HepG2 (cell line): ENCODE data around the gene MTIF2.

ENCODE experiments used
- ASH2L ChIP-seq: fragments of 300-600, 200-600 bp; sonication (generic); IDR thresholded peaks from 2 replicates; pipeline ENCODE4 v1.7.0; 2017; ENCODE audit warnings: low read depth, mild to moderate bottlenecking, moderate library complexity, mixed read lengths, low read length; ENCODE audit not compliant: insufficient read length
- CC2D1A ChIP-seq: sonication (generic); formaldehyde crosslinking; IDR thresholded peaks from 2 replicates; pipeline ENCODE4 v1.8.1; 2023; ENCODE audit warnings: mild to moderate bottlenecking, missing genetic modification reagents
- FOXP1 ChIP-seq, 2 experiments: fragments of 450-650 bp in 1 of 2; IDR thresholded peaks; 2 replicates each; pipeline ENCODE4 v1.6.1; 2017 to 2018; ENCODE audit warnings: antibody characterized with exemption in 1 of 2
- MAZ ChIP-seq, 2 experiments: sonication (generic) in 1 of 2; formaldehyde crosslinking in 1 of 2; IDR thresholded peaks; 2 replicates each; pipeline versions ENCODE4 v1.5.0 to v1.6.1; 2012 to 2020; ENCODE audit warnings: low read depth in 2 of 2, mild to moderate bottlenecking in 2 of 2, borderline replicate concordance in 1 of 2, improper control_type of control experiment in 1 of 2, low read length in 1 of 2, missing genetic modification reagents in 1 of 2, moderate library complexity in 1 of 2
- ZFX ChIP-seq: sonication (generic); formaldehyde crosslinking; IDR thresholded peaks from 2 replicates; pipeline ENCODE4 v1.4.0; 2020; ENCODE audit warnings: mild to moderate bottlenecking, low read depth, missing genetic modification reagents, moderate library complexity
- ZNF274 ChIP-seq: sonication (generic); formaldehyde crosslinking; IDR thresholded peaks from 2 replicates; pipeline ENCODE4 v1.5.1; 2020; ENCODE audit warnings: mild to moderate bottlenecking, missing genetic modification reagents
- ZNF382 ChIP-seq: sonication (generic); formaldehyde crosslinking; IDR thresholded peaks from 2 replicates; pipeline ENCODE4 v1.5.0; 2020; ENCODE audit warnings: missing genetic modification reagents, mild to moderate bottlenecking, borderline replicate concordance

DNA sequence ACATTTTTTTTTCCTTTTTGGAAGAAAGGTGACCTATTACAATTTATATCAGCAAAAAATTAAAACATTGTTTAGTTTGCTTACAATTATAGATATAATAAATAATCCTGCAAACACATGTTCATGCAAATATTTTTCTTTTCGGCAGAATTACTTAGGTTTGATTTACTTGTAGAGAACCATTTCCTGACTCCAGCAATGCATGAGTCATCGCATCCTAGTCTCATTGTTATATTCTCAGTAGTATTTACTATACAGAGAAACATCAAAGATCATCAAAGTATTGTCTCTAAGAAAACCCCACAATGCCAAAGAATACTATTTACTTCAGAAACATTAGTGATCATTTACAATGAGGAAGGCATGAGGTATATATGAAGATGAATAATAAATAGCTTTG, 40.4 kb upstream of the MTIF2 start:
- no peak for TF ChIP-seq ZNF382
- TF ChIP-seq CC2D1A (CRISPR knock-in tag), result no peak
- no peak for TF ChIP-seq ASH2L
- no peak for TF ChIP-seq MAZ (IDR thresholded peaks at IDR 0.05; ENCODE audit: borderline replicate concordance, low read depth, low read length)
- TF ChIP-seq MAZ (CRISPR knock-in tag; IDR thresholded peaks at IDR 0.05; ENCODE audit: low read depth), result no peak
- no peak for TF ChIP-seq ZFX (CRISPR knock-in tag)
- TF ChIP-seq FOXP1 (IDR thresholded peaks at IDR 0.05), result no peak
- no peak for TF ChIP-seq FOXP1 (CRISPR knock-in tag; IDR thresholded peaks at IDR 0.05)
- TF ChIP-seq ZNF274 (CRISPR knock-in tag), result no peak
